GM12878 (cell line): ENCODE measurements around the gene XYLB. TPM values are rescaled to one million over a fixed set of nuclear protein-coding genes. Genes with fewer than 3 reads are reported as not detected.

Experiments used
- ATAC-seq: fragments of 200-7000 bp; cut with Tn5 transposase; 3 replicates; pipeline ENCODE4 v1.9.1; 2020; ENCODE audit warnings: mild to moderate bottlenecking, moderate library complexity
- BruUV-seq: library from RNA; stranded (reverse); fragments of 400-500 nt; replicated peaks from 2 replicates; lab custom pipeline; 2021; lab: Mats Ljungman, UMichigan
- CTCF ChIA-PET: fragments of 300-600 bp; sonication (Branson Sonifier 250); formaldehyde crosslinking; extraction: SDS; loops from one replicate; lab custom pipeline; 2021; ENCODE audit warnings: inconsistent platforms; lab: Yijun Ruan, JAX
- POLR2A ChIA-PET: fragments of 350-600 bp; formaldehyde crosslinking; extraction: SDS; loops from one replicate; lab custom pipeline; 2021; ENCODE audit warnings: inconsistent platforms; lab: Charles Lee
- RAD21 ChIA-PET: fragments of 300-600 bp; sonication (Branson Sonifier 250); formaldehyde crosslinking; loops from one replicate; lab custom pipeline; 2023; ENCODE audit warnings: antibody characterized with exemption; ENCODE audit not compliant: unreplicated experiment; lab: Charles Lee
- SMC1A ChIA-PET: fragments of 300-600 bp; sonication (Branson Sonifier 250); formaldehyde crosslinking; loops from one replicate; lab custom pipeline; 2023; ENCODE audit not compliant: unreplicated experiment, uncharacterized antibody; lab: Charles Lee
- DNase-seq: peaks from one replicate; pipeline ENCODE4 v3.0.0-alpha.2; 2011; ENCODE audit warnings: low read depth, low spot score
- FAIRE-seq: peaks from 3 replicates; lab custom pipeline; 2011; peaks lifted over from hg19 to GRCh38; lab: Jason Lieb, UNC
- H2AFZ ChIP-seq: 2 replicates; pipeline ENCODE4 v1.6.0; 2011; ENCODE audit warnings: low read depth, low read length, control low read depth; ENCODE audit not compliant: control insufficient read depth
- H3K27ac ChIP-seq: 2 replicates; pipeline ENCODE4 v1.5.1; 2011; ENCODE audit warnings: control low read depth; ENCODE audit not compliant: control insufficient read depth, insufficient read depth
- H3K27me3 ChIP-seq, 2 experiments: replicated peaks in 1 of 2; 2 replicates each; pipeline versions ENCODE4 v1.6.0 to v1.6.1; 2011; ENCODE audit warnings: low read length in 1 of 2; ENCODE audit not compliant: control insufficient read depth in 2 of 2, insufficient read depth in 2 of 2
- H3K36me3 ChIP-seq, 2 experiments: 2 replicates each; pipeline ENCODE4 v1.5.1; 2011; ENCODE audit warnings: low read length in 1 of 2; ENCODE audit not compliant: control insufficient read depth in 2 of 2, insufficient read depth in 2 of 2
- H3K4me1 ChIP-seq: 2 replicates; pipeline ENCODE4 v1.6.1; 2011; ENCODE audit warnings: mild to moderate bottlenecking, low read length, moderate library complexity, mixed read lengths; ENCODE audit not compliant: control insufficient read depth, insufficient read depth
- H3K4me2 ChIP-seq: 2 replicates; pipeline ENCODE4 v1.6.0; 2011; ENCODE audit warnings: control low read depth; ENCODE audit not compliant: control insufficient read depth, insufficient read depth
- H3K4me3 ChIP-seq: fragments of 200-600 bp; sonication (generic); 2 replicates; pipeline ENCODE4 v1.5.1; 2016
- H3K79me2 ChIP-seq: 2 replicates; pipeline ENCODE4 v1.6.0; 2011; ENCODE audit warnings: low read length; ENCODE audit not compliant: control insufficient read depth, insufficient read depth
- H3K9ac ChIP-seq: 2 replicates; pipeline ENCODE4 v1.8.0; 2011; ENCODE audit warnings: low read length, control low read depth, mixed read lengths; ENCODE audit not compliant: control insufficient read depth, insufficient read depth
- H3K9me3 ChIP-seq: replicated peaks from 3 replicates; pipeline ENCODE4 v1.5.1; 2011; ENCODE audit warnings: mild to moderate bottlenecking, low read length; ENCODE audit not compliant: control insufficient read depth, insufficient read depth
- H4K20me1 ChIP-seq: 2 replicates; pipeline ENCODE4 v1.6.0; 2011; ENCODE audit not compliant: control insufficient read depth, insufficient read depth
- CHD2 ChIP-seq: IDR thresholded peaks from 2 replicates; pipeline ENCODE4 v1.6.1; 2011; ENCODE audit warnings: low read depth, low read length, improper control_type of control experiment, borderline replicate concordance
- CHD4 ChIP-seq: fragments of 200-600 bp; sonication (generic); IDR thresholded peaks from 2 replicates; pipeline ENCODE4 v1.6.1; 2016; ENCODE audit warnings: mild to moderate bottlenecking
- E4F1 ChIP-seq: fragments of 450-650 bp; IDR thresholded peaks from 2 replicates; pipeline ENCODE4 v1.6.1; 2018; ENCODE audit warnings: borderline replicate concordance, mild to moderate bottlenecking; ENCODE audit not compliant: partially characterized antibody
- EP300 ChIP-seq, 2 experiments: fragments of 150-350 bp in 1 of 2; IDR thresholded peaks; 2 replicates each; pipeline ENCODE4 v1.6.1; 2011 to 2012; ENCODE audit warnings: low read depth in 2 of 2, low read length in 2 of 2, borderline replicate concordance in 1 of 2, improper control_type of control experiment in 1 of 2, inconsistent platforms in 1 of 2; ENCODE audit not compliant: control insufficient read depth in 1 of 2
- IKZF1 ChIP-seq: fragments of 450-650 bp; conservative IDR thresholded peaks from 2 replicates; pipeline ENCODE4 v1.6.1; 2017; ENCODE audit warnings: antibody characterized with exemption, mild to moderate bottlenecking
- JUND ChIP-seq: IDR thresholded peaks from 2 replicates; pipeline ENCODE4 v1.6.1; 2012; ENCODE audit warnings: low read depth, mild to moderate bottlenecking, low read length, improper control_type of control experiment, moderate library complexity
- PKNOX1 ChIP-seq: fragments of 450-650 bp; IDR thresholded peaks from 2 replicates; pipeline ENCODE4 v1.6.1; 2016; ENCODE audit warnings: mild to moderate bottlenecking
- POU2F2 ChIP-seq: IDR thresholded peaks from 3 replicates; pipeline ENCODE4 v1.6.1; 2011; ENCODE audit warnings: low read depth, mild to moderate bottlenecking, low read length, borderline replicate concordance
- RAD21 ChIP-seq: IDR thresholded peaks from 2 replicates; pipeline ENCODE4 v1.6.1; 2011; ENCODE audit warnings: mild to moderate bottlenecking, low read depth, low read length, moderate library complexity; ENCODE audit not compliant: insufficient read depth
- REST ChIP-seq: IDR thresholded peaks from 2 replicates; pipeline ENCODE4 v1.6.1; 2012; ENCODE audit warnings: mild to moderate bottlenecking, low read depth, low read length
- TCF12 ChIP-seq: IDR thresholded peaks from 2 replicates; pipeline ENCODE4 v1.6.1; 2011; ENCODE audit warnings: low read depth, mild to moderate bottlenecking, low read length
- TCF7 ChIP-seq: IDR thresholded peaks from 2 replicates; pipeline ENCODE4 v1.6.1; 2014; ENCODE audit warnings: antibody characterized with exemption, borderline replicate concordance
- USF1 ChIP-seq: IDR thresholded peaks from 2 replicates; pipeline ENCODE4 v1.6.1; 2011; ENCODE audit warnings: borderline replicate concordance, low read depth, mild to moderate bottlenecking, moderate library complexity, mixed read lengths, low read length; ENCODE audit not compliant: insufficient read depth; ENCODE audit errors: extremely low read length
- WGBS: methylation state at CpG from one replicate; pipeline ENCODE4 v1.1.6; 2016; ENCODE audit warnings: low lambda C conversion rate; ENCODE audit not compliant: insufficient replicate concordance, insufficient coverage; ENCODE audit errors: missing lambda C conversion rate; 5-methylcytosine and 5-hydroxymethylcytosine counted together
- in situ Hi-C: fragments of 300-500 bp; cut with MboI; formaldehyde crosslinking; loops from 9 replicates; pipeline ENCODE4 v1.14.3; 2018; ENCODE audit warnings: mixed read lengths
- intact Hi-C: fragments of 100-400 bp; cut with micrococcal nuclease; formaldehyde crosslinking; loops from one replicate; pipeline ENCODE4 v1.14.2; 2022; ENCODE audit not compliant: unreplicated experiment
- polyA plus RNA-seq, 11 experiments: library from polyadenylated mRNA; depleted of rRNA in 4 of 11; unstranded in 6 of 11; stranded (reverse) in 5 of 11; fragments of >200 nt; fragmentation: Nextera tagmentation in 4 of 11; fragmentation: Illumina TruSeq in 1 of 11; extraction: Ambion mirVana in 4 of 11; extraction: Trizol in 1 of 11; gene quantifications; 1 replicate in 1 of 11; 2 replicates in 10 of 11; pipeline versions ENCODE4 v1.2.1 to v1.2.3, GENCODE V29; 2011 to 2016; ENCODE audit warnings: inconsistent platforms in 2 of 11, missing spikeins in 2 of 11, low read depth in 1 of 11
- total RNA-seq, 4 experiments: library from RNA; depleted of rRNA in 3 of 4; stranded (reverse); fragments of >200 nt in 3 of 4; fragmentation: Illumina TruSeq in 1 of 4; extraction: Trizol in 1 of 4; gene quantifications; 2 replicates each; pipeline versions ENCODE4 v1.2.1 to v1.2.3, GENCODE V29; 2013 to 2021

XYLB gene
- total and polyA plus RNA-seq, 10 of the 15 experiments (the other 5 are each of a cell fraction or from before 2014, with no cell fraction given), result 0.60 to 6.1 (median 3.5) TPM

GRCh38 chr3:38450853-38451252 lies 104.3 kb downstream of the XYLB start:
- Histone ChIP-seq H4K20me1 (peaks cover under 1% of the 10 kb centered on the region; the same call in 1 of the 2 replicates), H3K4me3 (no peak overlapping the region), H3K9me3 (no peaks in the 10 kb centered on the region; the same call in 2 of the 3 replicates), H3K27ac (no peak overlapping the region), H3K27me3 (no peaks in the 10 kb centered on the region; a peak in 1 of 4 replicates), H3K4me2 (no peak overlapping the region), H3K4me1 (peaks cover 13% of the 10 kb centered on the region), H3K36me3 (no peaks in the 10 kb centered on the region), H2AFZ (no peak overlapping the region), H3K79me2 (no peaks in the 10 kb centered on the region; the same call in 1 of the 2 replicates), H3K9ac (no peak overlapping the region)
- FAIRE-seq (no peak), ATAC-seq (no peak), DNase-seq (no peak)
- in situ Hi-C loops, result no loop called here
- CTCF ChIA-PET, result interaction anchor here (1.0 to 1.3 kb wide), 2 partner anchors 70 to 104 kb away, joined by 3 read pairs; partner anchors contain the start of gene XYLB
- POLR2A ChIA-PET, result no interaction called here
- intact Hi-C loops, result no loop called here
- no TSS peak for BruUV-seq
- RAD21 ChIA-PET, result no interaction called here
- WGBS, result 71% methylated on average over 3 of the region's 3 CpGs
- SMC1A ChIA-PET, result no interaction called here
- TF ChIP-seq E4F1 (no peak), CHD2 (no peak), PKNOX1 (no peak), USF1 (no peak), JUND (no peak), CHD4 (no peak), EP300 (IDR thresholded peaks at IDR 0.05; ENCODE audit: borderline replicate concordance in 1 of 2, control insufficient read depth in 1 of 2, low read depth in 2 of 2, low read length in 2 of 2) (no peak), RAD21 (no peak), IKZF1 (no peak), TCF12 (no peak), POU2F2 (no peak), TCF7 (no peak), REST (no peak)
